ENCODE data around the gene TCF12. TPM values are rescaled to one million over a fixed set of nuclear protein-coding genes. Genes with fewer than 3 reads are reported as not detected.

TCF12 gene
- total RNA-seq, 1 experiment from 2014 or later: 76.7 TPM

GRCh38 chr15:57134851-57135250, 216.4 kb downstream of the TCF12 start:
- H3K27me3 ChIP-seq (ENCODE audit: insufficient read depth, low read length): no peaks in the 10 kb centered on the region
- Mint-ChIP-seq H3K9me3 (no peaks in the 10 kb centered on the region), H3K27ac (peak overlapping the region in 1 of 3 experiments; percentile 91; a peak in 2 of 7 replicates), H3K27me3 (ENCODE audit: low read depth) (no peaks in the 10 kb centered on the region), H3K36me3 (ENCODE audit: insufficient read depth in 1 of 3, low read depth in 3 of 3) (peaks cover 0 to 2% (median 0%) of the 10 kb centered on the region in 3 experiments; a peak in 1 of 7 replicates), H3K4me3 (no peak overlapping the region; a peak in 1 of 5 replicates), H3K4me1 (peaks cover 44 to 46% of the 10 kb centered on the region in 2 experiments)
- H3K4me2 ChIP-seq (ENCODE audit: insufficient read depth, insufficient read length, low read length): peak overlapping the region; percentile 25
- no peak overlapping the region for H2BK120ac ChIP-seq (ENCODE audit: low read depth, low read length, poor library complexity, severe bottlenecking)
- peaks cover 2% of the 10 kb centered on the region for H3K79me1 ChIP-seq (ENCODE audit: insufficient read depth, low read depth, low read length, poor library complexity, severe bottlenecking)
- no peaks in the 10 kb centered on the region for H3K79me2 ChIP-seq (ENCODE audit: insufficient read depth, low read length)
- H3T11ph ChIP-seq (ENCODE audit: low read length): no peak overlapping the region
- no peak for DNase-seq
- H4K20me1 ChIP-seq (ENCODE audit: control insufficient read depth, insufficient read depth, insufficient read length): no peaks in the 10 kb centered on the region
- H3K56ac ChIP-seq (ENCODE audit: insufficient read length, low read depth, low read length): no peak overlapping the region
- H3K4me1 ChIP-seq (ENCODE audit: insufficient read depth, low read length): peaks cover 11% of the 10 kb centered on the region
- H2BK5ac ChIP-seq (ENCODE audit: insufficient read length, low read length): no peak overlapping the region
- no peak overlapping the region for H4K91ac ChIP-seq (ENCODE audit: insufficient read length, low read depth, low read length)
- H3K23me2 ChIP-seq (ENCODE audit: insufficient read length, low read depth, low read length, poor library complexity, severe bottlenecking): no peaks in the 10 kb centered on the region
- H2BK12ac ChIP-seq (ENCODE audit: insufficient read length, low read depth, low read length): no peak overlapping the region
- no peak overlapping the region for H4K8ac ChIP-seq (replicated peaks; ENCODE audit: insufficient read length, low read depth, low read length)
- no peak overlapping the region for H2BK20ac ChIP-seq (ENCODE audit: low read depth, low read length, poor library complexity, severe bottlenecking)
- no peak overlapping the region for H3K4ac ChIP-seq (ENCODE audit: low read depth, low read length)
- no peak overlapping the region for H3K27ac ChIP-seq (ENCODE audit: insufficient read length, low read depth, low read length)
- H2AFZ ChIP-seq (ENCODE audit: low read length): no peak overlapping the region
- no peak overlapping the region for H3K23ac ChIP-seq (ENCODE audit: insufficient read length, low read depth, low read length)
- H2AK5ac ChIP-seq (ENCODE audit: insufficient read length, low read length): no peak overlapping the region
- no peak overlapping the region for H3K14ac ChIP-seq (ENCODE audit: insufficient read depth, low read length)
- no peak overlapping the region for H2BK15ac ChIP-seq (ENCODE audit: low read depth, low read length)
- no peaks in the 10 kb centered on the region for H3K9me3 ChIP-seq (ENCODE audit: control insufficient read depth, low read depth, low read length)
- H4K5ac ChIP-seq (ENCODE audit: insufficient read length, low read depth, low read length): no peak overlapping the region
- no peak overlapping the region for H3K18ac ChIP-seq (ENCODE audit: insufficient read length, low read depth, low read length)
- TF ChIP-seq CTCF (conservative IDR thresholded peaks at IDR 0.05): no peak
- no peak overlapping the region for H3K9ac ChIP-seq (ENCODE audit: extremely low read depth, insufficient read length, low read length)

Data from H9 (cell line).